Activated CD8-positive, alpha-beta T cell treated with anti-CD3 and anti-CD28 coated beads for 36 hours (primary cell): ENCODE results near the gene AHNAK. TPM values are rescaled to one million over a fixed set of nuclear protein-coding genes. Genes with fewer than 3 reads are reported as not detected.

ENCODE experiments used
- ATAC-seq: fragments of 200-7000 bp; cut with Tn5 transposase; one replicate; pipeline ENCODE4 v1.10.0; 2021; ENCODE audit warnings: mild to moderate bottlenecking, moderate library complexity
- CTCF ChIA-PET: fragments of 350-600 bp; sonication (Branson Sonifier 250); formaldehyde crosslinking; loops from one replicate; lab custom pipeline; 2021; ENCODE audit warnings: antibody characterized with exemption; lab: Charles Lee
- POLR2A ChIA-PET: fragments of 350-600 bp; sonication (Branson Sonifier 250); formaldehyde crosslinking; loops from one replicate; lab custom pipeline; 2021; ENCODE audit warnings: antibody characterized with exemption; lab: Charles Lee
- DNase-seq: peaks from one replicate; pipeline ENCODE4 v3.0.0-alpha.2; 2020
- H3K27ac Mint-ChIP-seq: one replicate; pipeline ENCODE4 v1.8.0; 2021; ENCODE audit warnings: mild to moderate bottlenecking, mixed read lengths
- H3K27me3 Mint-ChIP-seq: one replicate; pipeline ENCODE4 v1.8.0; 2021; ENCODE audit warnings: mixed read lengths
- H3K36me3 Mint-ChIP-seq: one replicate; pipeline ENCODE4 v1.8.0; 2021; ENCODE audit warnings: low read depth, mixed read lengths
- H3K4me1 Mint-ChIP-seq: one replicate; pipeline ENCODE4 v1.8.0; 2021; ENCODE audit warnings: low read depth, mixed read lengths
- H3K4me3 Mint-ChIP-seq: one replicate; pipeline ENCODE4 v1.8.0; 2021; ENCODE audit warnings: mild to moderate bottlenecking, moderate library complexity, mixed read lengths
- H3K9me3 Mint-ChIP-seq: one replicate; pipeline ENCODE4 v1.8.0; 2021; ENCODE audit warnings: mixed read lengths
- CTCF ChIP-seq: fragments of 200-600 bp; IDR thresholded peaks from one replicate; pipeline ENCODE4 v1.8.0; 2022; ENCODE audit warnings: antibody characterized with exemption, mild to moderate bottlenecking
- intact Hi-C: fragments of 100-400 bp; cut with micrococcal nuclease; formaldehyde crosslinking; loops from one replicate; pipeline ENCODE4 v1.10.0; 2022
- total RNA-seq, 2 experiments: library from RNA; stranded (reverse); gene quantifications; one replicate each; pipeline ENCODE4 v1.2.3, GENCODE V29; 2021

AHNAK gene
- total RNA-seq: 10 to 100 TPM; 41.1 to 43.0 TPM

GRCh38 chr11:62546244-62546928 lies at the start of gene AHNAK:
AHNAK (minus strand) TSS chr11:62546806; CDS start chr11:62536098, 10,708 bp downstream.
- POLR2A ChIA-PET: interaction anchor here (0.8 kb wide), 1 partner anchor 23 kb away, joined by 4 read pairs; no protein-coding TSS in a partner anchor
- intact Hi-C loops: no loop called here
- DNase-seq: peak; percentile 80
- peaks cover 3% of the 10 kb centered on the region for H3K27me3 Mint-ChIP-seq
- no peaks in the 10 kb centered on the region for H3K36me3 Mint-ChIP-seq
- CTCF ChIA-PET: interaction anchor here (0.8 to 5.1 kb wide), 3 partner anchors 13 to 156 kb away, joined by 3 to 80 read pairs (median 59); no protein-coding TSS in a partner anchor
- no peak for TF ChIP-seq CTCF
- peak; percentile 52 for ATAC-seq
- H3K4me1 Mint-ChIP-seq: peaks cover 71% of the 10 kb centered on the region
- H3K9me3 Mint-ChIP-seq: no peaks in the 10 kb centered on the region
- H3K4me3 Mint-ChIP-seq: peak within 1 kb of the TSS; percentile 79
- peak within 1 kb of the TSS; percentile 50 for H3K27ac Mint-ChIP-seq

GRCh38 chr11:62595124-62595523 lies 48.5 kb upstream of the AHNAK start:
- Mint-ChIP-seq H3K27me3 (no peaks in the 10 kb centered on the region), H3K4me1 (peaks cover 61% of the 10 kb centered on the region), H3K4me3 (no peak overlapping the region), H3K27ac (peak overlapping the region; percentile 2), H3K36me3 (peaks cover 73% of the 10 kb centered on the region), H3K9me3 (no peaks in the 10 kb centered on the region)
- intact Hi-C loops: loop anchor here (10.0 kb wide), 1 partner anchor 250 kb away; no protein-coding TSS in a partner anchor
- ChIA-PET POLR2A (interaction anchor here (0.7 to 7.9 kb wide), 8 partner anchors 9 to 70 kb away, joined by 3 to 87 read pairs (median 9); partner anchors contain the start of genes C11orf98, CSKMT, EEF1G and EML3), CTCF (interaction anchor here (1.3 to 1.7 kb wide), 3 partner anchors 8 to 200 kb away, joined by 3 to 4 read pairs (median 3); no protein-coding TSS in a partner anchor)
- DNase-seq: no peak
- no peak for ATAC-seq
- no peak for TF ChIP-seq CTCF

- Mint-ChIP-seq H3K4me1 (peaks cover 56% of the 10 kb centered on the region), H3K27ac (peak overlapping the region; percentile 90), H3K27me3 (no peaks in the 10 kb centered on the region), H3K4me3 (peak overlapping the region; percentile 59), H3K9me3 (no peaks in the 10 kb centered on the region), H3K36me3 (peaks cover 59% of the 10 kb centered on the region)
- intact Hi-C loops: loop anchor here (5.0 to 10.0 kb wide), 2 partner anchors 74 to 251 kb away; partner anchors contain the start of genes C11orf98 and CSKMT
- ATAC-seq (peak; percentile 20), DNase-seq (peak; percentile 91)
- ChIA-PET POLR2A (interaction anchor here (0.6 to 7.9 kb wide), 22 partner anchors 10 to 1577 kb away, joined by 3 to 87 read pairs (median 15); partner anchors contain the start of genes B3GAT3, BSCL2, C11orf98 and CSKMT), CTCF (interaction anchor here (0.9 to 3.8 kb wide), 16 partner anchors 10 to 272 kb away, joined by 3 to 24 read pairs (median 5); partner anchors contain the start of genes B3GAT3, C11orf98, CSKMT and EML3)
- TF ChIP-seq CTCF: peak; percentile 71
These were observed 46.9 kb upstream of the AHNAK start for GRCh38 chr11:62593434-62594044.

GRCh38 chr11:62592989-62593421 lies 46.4 kb upstream of the AHNAK start:
- Mint-ChIP-seq H3K36me3 (peaks cover 57% of the 10 kb centered on the region), H3K27ac (peak overlapping the region; percentile 98), H3K27me3 (no peaks in the 10 kb centered on the region), H3K4me1 (peaks cover 53% of the 10 kb centered on the region), H3K9me3 (no peaks in the 10 kb centered on the region), H3K4me3 (no peak overlapping the region)
- ChIA-PET POLR2A (interaction anchor here (0.6 to 7.9 kb wide), 23 partner anchors 7 to 1577 kb away, joined by 3 to 87 read pairs (median 17); partner anchors contain the start of genes B3GAT3, BSCL2, C11orf98 and CSKMT), CTCF (interaction anchor here (0.9 to 3.8 kb wide), 20 partner anchors 8 to 272 kb away, joined by 3 to 24 read pairs (median 8); partner anchors contain the start of genes B3GAT3, C11orf98, CSKMT and EML3)
- TF ChIP-seq CTCF: no peak
- ATAC-seq: no peak
- intact Hi-C loops: loop anchor here (5.0 to 10.0 kb wide), 2 partner anchors 74 to 252 kb away; partner anchors contain the start of genes C11orf98 and CSKMT
- DNase-seq: no peak
